HEK293T (cell line): ENCODE results near the gene ARMH3.

Source experiments
- CTCF ChIA-PET: fragments of 350-600 bp; formaldehyde crosslinking; extraction: SDS; loops from one replicate; lab custom pipeline; 2021; ENCODE audit warnings: antibody characterized with exemption, inconsistent platforms; lab: Yijun Ruan, JAX
- POLR2A ChIA-PET: fragments of 350-600 bp; formaldehyde crosslinking; extraction: SDS; loops from one replicate; lab custom pipeline; 2020; ENCODE audit warnings: antibody characterized with exemption, inconsistent platforms; lab: Yijun Ruan, JAX
- DNase-seq: peaks from one replicate; pipeline ENCODE4 v3.0.0; 2012; ENCODE audit warnings: mixed read lengths; ENCODE audit errors: extremely low spot score
- ARNT ChIP-seq: fragments of 450-650 bp; IDR thresholded peaks from 2 replicates; pipeline ENCODE4 v1.6.1; 2017; ENCODE audit warnings: mild to moderate bottlenecking
- BHLHE40 ChIP-seq: fragments of 450-650 bp; IDR thresholded peaks from 2 replicates; pipeline ENCODE4 v1.6.1; 2016; ENCODE audit warnings: mild to moderate bottlenecking, moderate library complexity, borderline replicate concordance
- CTBP1 ChIP-seq: fragments of 450-650 bp; IDR thresholded peaks from 2 replicates; pipeline ENCODE4 v1.6.1; 2016; ENCODE audit warnings: borderline replicate concordance
- ELF4 ChIP-seq: fragments of 450-650 bp; IDR thresholded peaks from 2 replicates; pipeline ENCODE4 v1.6.1; 2017; ENCODE audit warnings: antibody characterized with exemption
- FOXA1 ChIP-seq: fragments of 450-650 bp; IDR thresholded peaks from 2 replicates; pipeline ENCODE4 v1.6.1; 2016; ENCODE audit warnings: mild to moderate bottlenecking
- FOXK2 ChIP-seq: fragments of 450-650 bp; IDR thresholded peaks from 2 replicates; pipeline ENCODE4 v1.6.1; 2016; ENCODE audit warnings: mild to moderate bottlenecking
- FOXM1 ChIP-seq: fragments of 450-650 bp; IDR thresholded peaks from 2 replicates; pipeline ENCODE4 v1.6.1; 2017; ENCODE audit warnings: mild to moderate bottlenecking, borderline replicate concordance
- HDGF ChIP-seq: fragments of 450-650 bp; IDR thresholded peaks from 2 replicates; pipeline ENCODE4 v1.6.1; 2017; ENCODE audit warnings: antibody characterized with exemption, borderline replicate concordance
- L3MBTL2 ChIP-seq: fragments of 450-650 bp; conservative IDR thresholded peaks from 2 replicates; pipeline ENCODE4 v1.6.1; 2016; ENCODE audit warnings: mild to moderate bottlenecking
- LEF1 ChIP-seq: fragments of 450-650 bp; IDR thresholded peaks from 2 replicates; pipeline ENCODE4 v1.6.1; 2017; ENCODE audit warnings: mild to moderate bottlenecking, borderline replicate concordance
- NFRKB ChIP-seq: fragments of 450-650 bp; IDR thresholded peaks from 2 replicates; pipeline ENCODE4 v1.6.1; 2016; ENCODE audit warnings: mild to moderate bottlenecking, moderate library complexity
- SP1 ChIP-seq: fragments of 450-650 bp; IDR thresholded peaks from 2 replicates; pipeline ENCODE4 v1.6.1; 2017
- SUZ12 ChIP-seq: fragments of 450-650 bp; IDR thresholded peaks from 2 replicates; pipeline ENCODE4 v1.6.1; 2016; ENCODE audit warnings: mild to moderate bottlenecking
- TARDBP ChIP-seq: fragments of 450-650 bp; IDR thresholded peaks from 2 replicates; pipeline ENCODE4 v1.6.1; 2016
- ZNF384 ChIP-seq: fragments of 450-650 bp; IDR thresholded peaks from 2 replicates; pipeline ENCODE4 v1.6.1; 2016
- TF ChIP-seq, protein P1 (sequence below): fragments of 450-650 bp; IDR thresholded peaks from 2 replicates; pipeline ENCODE4 v1.6.1; 2016

ARMH3 gene

DNA sequence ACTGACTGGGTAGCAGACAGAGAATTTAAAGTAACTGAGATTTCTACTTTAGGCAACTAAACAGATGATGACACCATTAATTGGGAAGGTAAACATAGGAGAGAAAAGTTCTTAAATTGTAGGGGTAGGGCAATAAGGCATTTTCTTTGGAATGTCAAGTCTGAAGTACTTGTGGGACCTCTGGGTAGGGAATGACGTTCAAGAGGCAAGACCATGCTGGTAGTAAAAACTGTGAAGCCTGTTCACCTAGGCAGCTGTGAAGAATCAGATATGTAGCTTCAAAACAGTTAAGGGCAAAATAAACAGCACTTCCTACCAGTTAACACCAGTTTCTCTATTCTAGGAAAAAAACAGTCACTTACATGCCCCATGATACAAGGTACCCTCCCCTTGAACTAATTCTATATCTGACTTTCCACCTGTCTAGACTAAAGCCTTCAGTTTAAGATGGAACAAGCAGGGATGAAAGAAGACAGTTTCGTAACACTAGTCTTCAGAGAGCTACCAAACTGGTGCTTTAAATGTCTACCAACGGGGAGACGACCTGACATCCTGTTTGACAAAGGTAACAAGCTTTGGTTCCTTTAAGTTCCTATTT is 149.3 kb downstream of the ARMH3 start:
- ChIA-PET CTCF (interaction anchor here (0.6 kb wide), 1 partner anchor 14 kb away, joined by 6 read pairs; no protein-coding TSS in a partner anchor), POLR2A (no interaction called here)
- TF ChIP-seq NFRKB = no peak
- DNase-seq = no peak

DNA sequence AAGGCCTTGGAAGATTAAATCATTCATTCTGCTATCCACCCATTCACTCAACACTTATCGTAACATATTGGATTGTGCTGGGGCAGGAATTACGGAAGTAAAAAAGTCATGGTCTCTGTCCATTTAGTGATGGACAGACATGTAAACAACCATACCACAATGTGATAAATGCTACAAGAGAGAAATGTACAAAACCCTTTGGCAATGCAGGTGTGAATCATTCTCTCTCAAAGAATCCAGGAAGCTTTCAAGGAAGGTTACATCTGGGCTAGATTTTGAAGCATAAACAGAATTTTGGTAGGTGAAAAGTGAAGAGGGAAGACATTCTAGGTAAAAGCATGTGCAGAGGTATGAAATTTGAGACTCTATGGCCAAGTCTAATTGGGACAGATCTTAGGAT is 150.7 kb downstream of the ARMH3 start:
- TF ChIP-seq LEF1 (no peak), ZNF384 (no peak), HDGF (no peak), CTBP1 (no peak), FOXM1 (no peak), TARDBP (no peak), ARNT (no peak), ELF4 (no peak), FOXA1 (no peak), BHLHE40 (no peak), SP1 (no peak), NFRKB (no peak), FOXK2 (no peak)
- TF ChIP-seq, protein P1, sequence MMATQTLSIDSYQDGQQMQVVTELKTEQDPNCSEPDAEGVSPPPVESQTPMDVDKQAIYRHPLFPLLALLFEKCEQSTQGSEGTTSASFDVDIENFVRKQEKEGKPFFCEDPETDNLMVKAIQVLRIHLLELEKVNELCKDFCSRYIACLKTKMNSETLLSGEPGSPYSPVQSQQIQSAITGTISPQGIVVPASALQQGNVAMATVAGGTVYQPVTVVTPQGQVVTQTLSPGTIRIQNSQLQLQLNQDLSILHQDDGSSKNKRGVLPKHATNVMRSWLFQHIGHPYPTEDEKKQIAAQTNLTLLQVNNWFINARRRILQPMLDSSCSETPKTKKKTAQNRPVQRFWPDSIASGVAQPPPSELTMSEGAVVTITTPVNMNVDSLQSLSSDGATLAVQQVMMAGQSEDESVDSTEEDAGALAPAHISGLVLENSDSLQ = no peak
- no peak for DNase-seq
- ChIA-PET POLR2A (no interaction called here), CTCF (interaction anchor here (0.5 to 0.9 kb wide), 2 partner anchors 15 to 105 kb away, joined by 3 read pairs; no protein-coding TSS in a partner anchor)

DNA sequence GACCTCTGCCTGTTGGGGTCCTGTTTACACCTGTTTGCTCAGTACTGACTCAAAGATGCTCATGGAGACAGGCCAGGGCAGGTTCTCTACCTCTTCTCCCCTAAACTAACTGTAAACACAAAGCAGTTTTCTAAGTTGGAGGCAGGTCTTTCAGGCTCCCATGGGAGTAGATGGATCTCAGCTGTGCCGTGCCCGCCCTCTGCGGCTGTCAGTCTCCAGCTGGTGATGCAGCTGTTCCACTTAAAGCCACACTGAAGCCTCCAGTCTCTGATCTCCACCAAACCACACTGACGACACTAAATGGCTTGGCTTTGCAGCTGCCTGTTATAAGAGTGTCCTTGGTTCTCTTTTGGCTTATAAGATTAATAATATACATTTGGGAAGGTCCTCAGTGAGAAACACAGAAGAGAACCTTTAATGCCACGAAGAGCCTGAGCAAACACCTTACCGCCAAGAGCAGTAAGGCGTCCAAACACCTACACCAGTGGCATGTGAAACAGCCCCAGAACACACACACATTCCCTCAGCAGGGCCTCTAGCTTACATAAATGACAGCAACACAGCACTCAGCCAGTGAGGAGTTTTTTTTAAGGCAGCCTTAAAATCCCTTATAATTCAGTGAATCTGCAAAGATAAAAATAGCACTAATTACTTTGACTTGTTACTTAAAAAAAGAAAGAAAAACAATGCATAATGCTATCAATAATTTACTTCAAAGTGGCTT is 152.0 kb downstream of the ARMH3 start:
- TF ChIP-seq NFRKB (no peak), FOXM1 (no peak), SP1 (no peak), SUZ12 (no peak), ELF4 (no peak), BHLHE40 (no peak), ARNT (no peak), LEF1 (no peak), ZNF384 (no peak), FOXK2 (no peak), HDGF (no peak), L3MBTL2 (no peak), TARDBP (no peak)
- TF ChIP-seq, protein P1 = no peak
- ChIA-PET POLR2A (no interaction called here), CTCF (no interaction called here)
- DNase-seq = no peak

DNA sequence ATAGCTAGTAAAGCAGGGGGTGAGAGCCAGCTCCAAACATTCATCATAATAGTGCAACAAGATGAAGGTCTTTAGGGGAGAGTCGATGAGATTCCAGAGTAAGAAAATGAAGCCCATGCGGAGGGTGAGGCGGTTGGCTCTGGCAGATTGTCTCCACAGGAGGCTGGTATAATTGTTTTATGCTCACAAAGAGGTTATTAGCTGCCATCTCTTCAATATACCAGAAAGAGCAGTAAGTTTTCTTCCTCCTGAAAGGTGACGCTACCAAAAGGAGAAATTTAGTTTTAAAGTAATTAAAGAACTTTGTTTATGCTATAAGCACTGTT is 153.2 kb downstream of the ARMH3 start:
- POLR2A ChIA-PET = no interaction called here
- DNase-seq = no peak
- CTCF ChIA-PET = no interaction called here
- TF ChIP-seq LEF1 (no peak), CTBP1 (no peak), TARDBP (no peak), SUZ12 (no peak), L3MBTL2 (no peak), BHLHE40 (no peak)
- TF ChIP-seq, protein P1 = no peak

DNA sequence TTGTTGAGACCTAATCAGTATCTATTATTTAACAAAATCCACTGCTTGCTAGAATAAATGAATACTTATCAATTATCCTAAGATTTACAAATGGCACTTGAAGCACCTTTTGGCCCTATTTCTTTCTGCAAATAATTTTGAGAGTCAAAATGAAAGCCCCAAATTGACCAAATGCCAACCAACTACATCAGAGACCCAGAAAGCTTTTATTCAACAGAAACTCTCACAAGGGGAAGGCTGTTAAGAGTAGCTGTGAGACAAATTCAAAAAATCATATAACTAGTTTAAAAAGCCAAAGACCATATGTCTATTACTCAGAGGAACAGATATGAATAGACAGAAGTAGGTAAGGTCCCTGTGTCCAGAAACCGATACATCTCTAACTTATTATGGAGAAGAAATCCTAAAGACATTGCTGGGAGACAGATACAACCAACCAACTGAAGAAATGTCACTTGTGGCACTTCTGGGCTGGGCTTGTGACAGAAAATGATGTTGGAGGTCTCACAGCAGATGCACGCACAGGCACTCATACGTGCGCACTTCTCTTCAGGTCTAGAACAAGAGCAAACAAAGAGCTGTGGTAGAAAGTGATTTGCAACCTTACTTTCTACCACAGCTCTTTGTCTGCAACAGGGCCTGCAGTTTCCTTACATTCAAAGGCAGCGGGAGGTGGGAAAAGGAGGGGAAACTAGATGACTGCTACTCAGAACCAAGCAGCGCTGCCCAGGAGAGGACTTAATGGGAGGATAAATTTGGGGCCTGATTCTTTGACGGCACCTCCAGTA is 153.7 kb downstream of the ARMH3 start:
- ChIA-PET CTCF (interaction anchor here (1.0 kb wide), 1 partner anchor 108 kb away, joined by 3 read pairs; no protein-coding TSS in a partner anchor), POLR2A (no interaction called here)
- TF ChIP-seq SUZ12 = no peak
- TF ChIP-seq CTBP1 = no peak
- TF ChIP-seq ELF4 = no peak
- no peak for TF ChIP-seq SP1
- no peak for TF ChIP-seq ARNT
- TF ChIP-seq HDGF = no peak
- TF ChIP-seq L3MBTL2 = no peak
- no peak for TF ChIP-seq NFRKB
- TF ChIP-seq FOXK2 = no peak
- TF ChIP-seq ZNF384 = no peak
- no peak for TF ChIP-seq TARDBP
- TF ChIP-seq FOXA1 = no peak
- no peak for TF ChIP-seq BHLHE40
- TF ChIP-seq, protein P1 = no peak
- no peak for TF ChIP-seq LEF1
- TF ChIP-seq FOXM1 = no peak
- DNase-seq = no peak
